ENCODE results near the gene NRCAM. TPM values are rescaled to one million over a fixed set of nuclear protein-coding genes. Genes with fewer than 3 reads are reported as not detected.

Gene NRCAM
- total RNA-seq, 1 donor from 2014 or later, result 39.0 TPM

GRCh38 chr7:108430664-108431063, 25.6 kb downstream of the NRCAM start:
- no peak for DNase-seq (ENCODE audit: low read depth)
- no peaks in the 10 kb centered on the region for H3K36me3 ChIP-seq (ENCODE audit: control insufficient read depth, insufficient read depth, low read length)
- H3K27me3 ChIP-seq (ENCODE audit: control insufficient read depth, insufficient read depth, low read length), result no peaks in the 10 kb centered on the region
- TF ChIP-seq CTCF (IDR thresholded peaks at IDR 0.05; ENCODE audit: insufficient read depth, low read length, poor library complexity, severe bottlenecking), result no peak
- no peak overlapping the region for H3K4me3 ChIP-seq (ENCODE audit: low read depth, low read length)

- Histone ChIP-seq H3K36me3 (ENCODE audit: control insufficient read depth, insufficient read depth, low read length) (no peaks in the 10 kb centered on the region), H3K27me3 (ENCODE audit: control insufficient read depth, insufficient read depth, low read length) (no peaks in the 10 kb centered on the region), H3K4me3 (ENCODE audit: low read depth, low read length) (no peak overlapping the region)
- no peak for TF ChIP-seq CTCF (IDR thresholded peaks at IDR 0.05; ENCODE audit: insufficient read depth, low read length, poor library complexity, severe bottlenecking)
- DNase-seq (ENCODE audit: low read depth), result no peak
Measured at GRCh38 chr7:108427766-108428165, 28.5 kb downstream of the NRCAM start.

- no peaks in the 10 kb centered on the region for H3K27me3 ChIP-seq (ENCODE audit: control insufficient read depth, insufficient read depth, low read length)
- no peaks in the 10 kb centered on the region for H3K36me3 ChIP-seq (ENCODE audit: control insufficient read depth, insufficient read depth, low read length)
- DNase-seq (ENCODE audit: low read depth), result no peak
Measured at GRCh38 chr7:108425714-108426275, 30.4 kb downstream of the NRCAM start.

GRCh38 chr7:108424013-108424412, 32.2 kb downstream of the NRCAM start:
- TF ChIP-seq CTCF (IDR thresholded peaks at IDR 0.05; ENCODE audit: insufficient read depth, low read length, poor library complexity, severe bottlenecking), result no peak
- H3K4me3 ChIP-seq (ENCODE audit: low read depth, low read length), result no peak overlapping the region
- H3K27me3 ChIP-seq (ENCODE audit: control insufficient read depth, insufficient read depth, low read length), result no peaks in the 10 kb centered on the region
- H3K36me3 ChIP-seq (ENCODE audit: control insufficient read depth, insufficient read depth, low read length), result no peaks in the 10 kb centered on the region
- no peak for DNase-seq (ENCODE audit: low read depth)

More at GRCh38 chr7:108425714-108426275, 30.4 kb downstream of the NRCAM start:
- TF ChIP-seq CTCF (IDR thresholded peaks at IDR 0.05; ENCODE audit: insufficient read depth, low read length, poor library complexity, severe bottlenecking), result no peak
- H3K4me3 ChIP-seq (ENCODE audit: low read depth, low read length), result no peak overlapping the region

GRCh38 chr7:108423089-108423989, 32.9 kb downstream of the NRCAM start:
- H3K36me3 ChIP-seq (ENCODE audit: control insufficient read depth, insufficient read depth, low read length), result no peaks in the 10 kb centered on the region
- H3K27me3 ChIP-seq (ENCODE audit: control insufficient read depth, insufficient read depth, low read length), result no peaks in the 10 kb centered on the region
- DNase-seq (ENCODE audit: low read depth), result no peak
- no peak overlapping the region for H3K4me3 ChIP-seq (ENCODE audit: low read depth, low read length)
- TF ChIP-seq CTCF (IDR thresholded peaks at IDR 0.05; ENCODE audit: insufficient read depth, low read length, poor library complexity, severe bottlenecking), result no peak

Measured in kidney epithelial cell (primary cell).